ENCODE results near the gene RRAD. TPM values are rescaled to one million over a fixed set of nuclear protein-coding genes. Genes with fewer than 3 reads are reported as not detected.
A peak's percentile ranks its signal among the peaks of the same experiment; 100 is the strongest.
"Not testable (repeated sequence)": the region's sequence is repeated elsewhere in the genome, so short reads cannot be mapped to it uniquely, and the experiment has no call there.

Gene RRAD
- total RNA-seq, 6 experiments from 2014 or later = 0.51 to 7.7 (median 3.0) TPM; not detected in 1

- intact Hi-C loops (cut with DNase I) = loop anchor here in 1 of 2 donors (5.0 kb wide), 1 partner anchor 43 kb away; no protein-coding TSS in a partner anchor
Observed at GRCh38 chr16:66898933-66899309, 26.4 kb downstream of the RRAD start.

GRCh38 chr16:66898207-66898606 is 27.1 kb downstream of the RRAD start:
- Histone ChIP-seq H3K36me3 (no peaks in the 10 kb centered on the region), H3K4me3 (no peak overlapping the region), H3K9me3 (no peaks in the 10 kb centered on the region), H3K27me3 (no peaks in the 10 kb centered on the region), H3K27ac (no peak overlapping the region), H3K4me1 (peaks cover 0 to 19% (median 8%) of the 10 kb centered on the region in 4 donors)
- ATAC-seq = peak in 1 of 4 donors; percentile 12
- intact Hi-C loops (cut with DNase I) = loop anchor here in 1 of 2 donors (5.0 kb wide), 1 partner anchor 44 kb away; no protein-coding TSS in a partner anchor
- peak in 2 of 3 donors; percentile 21 to 53 for DNase-seq
- WGBS (ENCODE audit: insufficient coverage, low coverage, low lambda C conversion rate, missing lambda C conversion rate) = 55% methylated on average over 3 of the region's 3 CpGs
- no peak for TF ChIP-seq POLR2A (IDR thresholded peaks at IDR 0.05)
- no peak for TF ChIP-seq CTCF (IDR thresholded peaks at IDR 0.05)

More at GRCh38 chr16:66898933-66899309, 26.4 kb downstream of the RRAD start:
- Histone ChIP-seq H3K36me3 (no peaks in the 10 kb centered on the region), H3K4me1 (peaks cover 0 to 19% (median 8%) of the 10 kb centered on the region in 4 donors), H3K27ac (peak overlapping the region in 2 of 3 donors; percentile 64 to 66), H3K27me3 (no peaks in the 10 kb centered on the region), H3K4me3 (no peak overlapping the region), H3K9me3 (no peaks in the 10 kb centered on the region)
- 0% methylated on average over 2 of the region's 2 CpGs for WGBS (ENCODE audit: insufficient coverage, low coverage, low lambda C conversion rate, missing lambda C conversion rate)
- DNase-seq (no peak), ATAC-seq (no peak)
- no peak for TF ChIP-seq CTCF (IDR thresholded peaks at IDR 0.05)
- no peak for TF ChIP-seq POLR2A (IDR thresholded peaks at IDR 0.05)

GRCh38 chr16:66896682-66897081 is 28.7 kb downstream of the RRAD start:
- H3K36me3 ChIP-seq, H3K27me3 ChIP-seq, H3K9me3 ChIP-seq, H3K4me3 ChIP-seq, H3K27ac ChIP-seq, ATAC-seq: not testable (repeated sequence)
- WGBS (ENCODE audit: insufficient coverage, low coverage, low lambda C conversion rate, missing lambda C conversion rate) = 57% methylated on average over 5 of the region's 5 CpGs
- peak in 1 of 3 donors; percentile 5 for DNase-seq
- H3K4me1 ChIP-seq = peaks cover 0 to 19% (median 8%) of the 10 kb centered on the region in 4 donors
- intact Hi-C loops (cut with DNase I) = loop anchor here in 1 of 2 donors (5.0 kb wide), 1 partner anchor 46 kb away; no protein-coding TSS in a partner anchor

GRCh38 chr16:66895999-66896398 is 29.3 kb downstream of the RRAD start:
- Histone ChIP-seq H3K27me3 (no peaks in the 10 kb centered on the region), H3K9me3 (no peaks in the 10 kb centered on the region), H3K36me3 (no peaks in the 10 kb centered on the region), H3K27ac (no peak overlapping the region), H3K4me1 (peaks cover 0 to 21% (median 9%) of the 10 kb centered on the region in 4 donors), H3K4me3 (no peak overlapping the region)
- no peak for TF ChIP-seq POLR2A (IDR thresholded peaks at IDR 0.05)
- TF ChIP-seq CTCF (IDR thresholded peaks at IDR 0.05) = no peak
- intact Hi-C loops (cut with DNase I) = loop anchor here in 1 of 2 donors (5.0 kb wide), 1 partner anchor 46 kb away; no protein-coding TSS in a partner anchor
- DNase-seq (peak in 1 of 3 donors; percentile 22), ATAC-seq (no peak)
- WGBS (ENCODE audit: insufficient coverage, low coverage, low lambda C conversion rate, missing lambda C conversion rate) = 100% methylated on average over 2 of the region's 3 CpGs

GRCh38 chr16:66895689-66895979 is 29.7 kb downstream of the RRAD start:
- Histone ChIP-seq H3K4me1 (peaks cover 0 to 21% (median 9%) of the 10 kb centered on the region in 4 donors), H3K9me3 (no peaks in the 10 kb centered on the region), H3K27ac (no peak overlapping the region), H3K36me3 (no peaks in the 10 kb centered on the region), H3K27me3 (no peaks in the 10 kb centered on the region), H3K4me3 (no peak overlapping the region)
- peak in 1 of 3 donors; percentile 12 for DNase-seq
- TF ChIP-seq POLR2A (IDR thresholded peaks at IDR 0.05) (no peak), CTCF (IDR thresholded peaks at IDR 0.05) (no peak)
- intact Hi-C loops (cut with DNase I) = loop anchor here in 1 of 2 donors (5.0 kb wide), 1 partner anchor 47 kb away; no protein-coding TSS in a partner anchor
- ATAC-seq = no peak
- 65% methylated on average over 5 of the region's 5 CpGs for WGBS (ENCODE audit: insufficient coverage, low coverage, low lambda C conversion rate, missing lambda C conversion rate)
